HEK293 (cell line): ENCODE results near the gene OPCML.

Experiments used
- CTCF ChIA-PET: fragments of 350-600 bp; formaldehyde crosslinking; extraction: SDS; loops from one replicate; lab custom pipeline; 2021; ENCODE audit warnings: antibody characterized with exemption; lab: Yijun Ruan, JAX
- POLR2A ChIA-PET: fragments of 300-600 bp; formaldehyde crosslinking; extraction: SDS; loops from one replicate; lab custom pipeline; 2020; ENCODE audit warnings: antibody characterized with exemption, inconsistent platforms; lab: Yijun Ruan, JAX
- H3K27ac ChIP-seq: fragments of 200-500 bp; sonication (Bioruptor generic); 2 replicates; pipeline ENCODE4 v1.5.1; 2014; ENCODE audit warnings: low read depth, low read length, control low read depth, inconsistent platforms; ENCODE audit errors: extremely low read depth
- H3K36me3 ChIP-seq, 2 experiments: fragments of 200-500 bp in 1 of 2; sonication (Bioruptor generic) in 1 of 2; 1 replicate in 1 of 2; 2 replicates in 1 of 2; pipeline ENCODE4 v1.5.1; 2014 to 2017; ENCODE audit warnings: inconsistent platforms in 2 of 2, low read length in 2 of 2; ENCODE audit not compliant: control insufficient read depth in 2 of 2, insufficient read depth in 1 of 2
- H3K4me1 ChIP-seq: fragments of 200-500 bp; sonication (Bioruptor generic); 2 replicates; pipeline ENCODE4 v1.5.1; 2014; ENCODE audit warnings: mild to moderate bottlenecking, low read length, inconsistent platforms; ENCODE audit not compliant: control insufficient read depth, insufficient read depth
- H3K4me3 ChIP-seq: 2 replicates; pipeline ENCODE4 v1.5.1; 2011; ENCODE audit warnings: low read depth, mild to moderate bottlenecking, control low read depth, low read length, moderate library complexity
- H3K9me3 ChIP-seq: fragments of 200-500 bp; sonication (Bioruptor generic); 2 replicates; pipeline ENCODE4 v1.5.1; 2014; ENCODE audit warnings: low read depth, low read length, inconsistent platforms; ENCODE audit not compliant: control insufficient read depth, insufficient read depth
- GFI1B ChIP-seq: fragments of 450-650 bp; formaldehyde crosslinking; IDR thresholded peaks from 2 replicates; pipeline ENCODE4 v1.5.1; 2016; ENCODE audit warnings: missing biosample characterization, missing genetic modification characterization
- MZF1 ChIP-seq: fragments of 450-650 bp; formaldehyde crosslinking; IDR thresholded peaks from 2 replicates; pipeline ENCODE4 v1.5.1; 2017; ENCODE audit warnings: missing biosample characterization, missing genetic modification characterization, borderline replicate concordance
- SETDB1 ChIP-seq: IDR thresholded peaks from one replicate; pipeline ENCODE4 v1.6.1; 2017; ENCODE audit warnings: mild to moderate bottlenecking, low read length, moderate library complexity, mixed read lengths; ENCODE audit not compliant: insufficient read length
- SP7 ChIP-seq: fragments of 450-650 bp; formaldehyde crosslinking; IDR thresholded peaks from 2 replicates; pipeline ENCODE4 v1.5.1; 2016; ENCODE audit warnings: missing biosample characterization, missing genetic modification characterization
- YY2 ChIP-seq: fragments of 450-650 bp; formaldehyde crosslinking; IDR thresholded peaks from 2 replicates; pipeline ENCODE4 v1.5.1; 2016; ENCODE audit warnings: missing biosample characterization, missing genetic modification characterization
- ZBTB17 ChIP-seq: fragments of 450-650 bp; formaldehyde crosslinking; IDR thresholded peaks from 2 replicates; pipeline ENCODE4 v1.5.1; 2016; ENCODE audit warnings: missing biosample characterization, missing genetic modification characterization
- ZNF10 ChIP-seq: fragments of 450-650 bp; formaldehyde crosslinking; IDR thresholded peaks from 2 replicates; pipeline ENCODE4 v1.5.1; 2017; ENCODE audit warnings: missing biosample characterization, missing genetic modification characterization
- ZNF24 ChIP-seq: fragments of 450-650 bp; formaldehyde crosslinking; IDR thresholded peaks from 2 replicates; pipeline ENCODE4 v1.5.1; 2016; ENCODE audit warnings: missing biosample characterization, missing genetic modification characterization
- ZNF311 ChIP-seq: fragments of 450-650 bp; formaldehyde crosslinking; IDR thresholded peaks from 2 replicates; pipeline ENCODE4 v1.5.1; 2017; ENCODE audit warnings: missing biosample characterization, missing genetic modification characterization, borderline replicate concordance
- ZNF335 ChIP-seq: fragments of 450-650 bp; formaldehyde crosslinking; conservative IDR thresholded peaks from 2 replicates; pipeline ENCODE4 v1.5.1; 2016; ENCODE audit warnings: missing biosample characterization, missing genetic modification characterization
- ZNF354C ChIP-seq: fragments of 450-650 bp; formaldehyde crosslinking; IDR thresholded peaks from 2 replicates; pipeline ENCODE4 v1.5.1; 2016; ENCODE audit warnings: missing biosample characterization, missing genetic modification characterization, low read depth, borderline replicate concordance
- ZNF394 ChIP-seq: fragments of 450-650 bp; formaldehyde crosslinking; IDR thresholded peaks from 2 replicates; pipeline ENCODE4 v1.5.1; 2016; ENCODE audit warnings: missing biosample characterization, missing genetic modification characterization, mild to moderate bottlenecking, moderate library complexity, borderline replicate concordance
- ZNF416 ChIP-seq: fragments of 450-650 bp; formaldehyde crosslinking; IDR thresholded peaks from 2 replicates; pipeline ENCODE4 v1.5.1; 2016; ENCODE audit warnings: missing biosample characterization, missing genetic modification characterization
- ZNF433 ChIP-seq: fragments of 450-650 bp; formaldehyde crosslinking; IDR thresholded peaks from 2 replicates; pipeline ENCODE4 v1.5.1; 2016; ENCODE audit warnings: missing biosample characterization, missing genetic modification characterization, low read depth
- ZNF473 ChIP-seq: fragments of 450-650 bp; formaldehyde crosslinking; IDR thresholded peaks from 2 replicates; pipeline ENCODE4 v1.5.1; 2017; ENCODE audit warnings: missing biosample characterization, missing genetic modification characterization
- ZNF521 ChIP-seq: fragments of 450-650 bp; formaldehyde crosslinking; IDR thresholded peaks from 2 replicates; pipeline ENCODE4 v1.5.1; 2017; ENCODE audit warnings: missing biosample characterization, mild to moderate bottlenecking, missing genetic modification characterization
- ZNF624 ChIP-seq: fragments of 450-650 bp; formaldehyde crosslinking; IDR thresholded peaks from 2 replicates; pipeline ENCODE4 v1.5.1; 2017; ENCODE audit warnings: missing biosample characterization, missing genetic modification characterization
- ZNF654 ChIP-seq: fragments of 450-650 bp; formaldehyde crosslinking; IDR thresholded peaks from 2 replicates; pipeline ENCODE4 v1.5.1; 2016; ENCODE audit warnings: low read depth, missing biosample characterization, missing genetic modification characterization
- ZNF660 ChIP-seq: fragments of 450-650 bp; IDR thresholded peaks from 2 replicates; pipeline ENCODE4 v1.5.1; 2018; ENCODE audit warnings: missing biosample characterization, mild to moderate bottlenecking, missing genetic modification characterization
- ZNF747 ChIP-seq: fragments of 450-650 bp; formaldehyde crosslinking; IDR thresholded peaks from 2 replicates; pipeline ENCODE4 v1.5.1; 2016; ENCODE audit warnings: missing biosample characterization, missing genetic modification characterization
- ZNF785 ChIP-seq: fragments of 450-650 bp; formaldehyde crosslinking; IDR thresholded peaks from 2 replicates; pipeline ENCODE4 v1.5.1; 2016; ENCODE audit warnings: missing biosample characterization, missing genetic modification characterization
- TF ChIP-seq, protein P1 (sequence below): fragments of 450-650 bp; formaldehyde crosslinking; IDR thresholded peaks from 2 replicates; pipeline ENCODE4 v1.5.1; 2017; ENCODE audit warnings: missing biosample characterization, missing genetic modification characterization
- TF ChIP-seq, protein P2 (sequence below): fragments of 450-650 bp; formaldehyde crosslinking; IDR thresholded peaks from 2 replicates; pipeline ENCODE4 v1.5.1; 2016; ENCODE audit warnings: missing biosample characterization, missing genetic modification characterization
- TF ChIP-seq, protein P3 (sequence below): fragments of 450-650 bp; formaldehyde crosslinking; IDR thresholded peaks from 2 replicates; pipeline ENCODE4 v1.5.1; 2016; ENCODE audit warnings: missing biosample characterization, missing genetic modification characterization
- TF ChIP-seq, protein P4 (sequence below): fragments of 450-650 bp; formaldehyde crosslinking; IDR thresholded peaks from 2 replicates; pipeline ENCODE4 v1.5.1; 2017; ENCODE audit warnings: missing biosample characterization, missing genetic modification characterization
- TF ChIP-seq, protein P5 (sequence below): fragments of 450-650 bp; formaldehyde crosslinking; IDR thresholded peaks from 2 replicates; pipeline ENCODE4 v1.5.1; 2016; ENCODE audit warnings: missing biosample characterization, missing genetic modification characterization

The OPCML gene

DNA sequence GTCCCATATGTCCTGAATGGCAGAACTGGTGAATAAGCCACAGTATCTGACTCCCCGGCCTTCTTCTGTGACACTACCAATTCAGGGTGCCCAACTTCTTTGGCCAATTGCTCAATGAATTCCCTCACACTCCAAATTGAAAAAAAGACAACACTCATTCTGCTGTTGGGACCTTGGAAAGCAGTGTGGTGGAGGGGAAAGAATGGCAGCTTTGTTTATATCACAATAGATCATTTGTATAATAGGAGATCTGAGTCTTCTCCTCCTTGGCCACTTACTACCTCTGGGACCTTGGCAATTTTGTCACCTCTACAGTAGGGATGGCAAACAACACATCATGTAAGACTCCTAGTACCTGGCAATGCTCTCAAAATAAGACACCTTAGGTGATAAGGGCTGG, 64.6 kb downstream of the OPCML start:
- TF ChIP-seq ZNF354C (tag by site-specific recombination) (no peak), ZNF521 (tag by site-specific recombination) (no peak), ZNF24 (tag by site-specific recombination) (no peak), ZNF394 (no peak), ZNF433 (tag by site-specific recombination) (no peak), YY2 (tag by site-specific recombination) (no peak)
- TF ChIP-seq, protein P1, sequence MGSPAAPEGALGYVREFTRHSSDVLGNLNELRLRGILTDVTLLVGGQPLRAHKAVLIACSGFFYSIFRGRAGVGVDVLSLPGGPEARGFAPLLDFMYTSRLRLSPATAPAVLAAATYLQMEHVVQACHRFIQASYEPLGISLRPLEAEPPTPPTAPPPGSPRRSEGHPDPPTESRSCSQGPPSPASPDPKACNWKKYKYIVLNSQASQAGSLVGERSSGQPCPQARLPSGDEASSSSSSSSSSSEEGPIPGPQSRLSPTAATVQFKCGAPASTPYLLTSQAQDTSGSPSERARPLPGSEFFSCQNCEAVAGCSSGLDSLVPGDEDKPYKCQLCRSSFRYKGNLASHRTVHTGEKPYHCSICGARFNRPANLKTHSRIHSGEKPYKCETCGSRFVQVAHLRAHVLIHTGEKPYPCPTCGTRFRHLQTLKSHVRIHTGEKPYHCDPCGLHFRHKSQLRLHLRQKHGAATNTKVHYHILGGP (tag by site-specific recombination): no peak
- H3K9me3 ChIP-seq: no peaks in the 10 kb centered on the region
- no peak overlapping the region for H3K4me3 ChIP-seq
- H3K27ac ChIP-seq: no peak overlapping the region
- H3K36me3 ChIP-seq: no peaks in the 10 kb centered on the region
- H3K4me1 ChIP-seq: no peaks in the 10 kb centered on the region
- ChIA-PET CTCF (interaction anchor here (1.0 kb wide), 1 partner anchor 367 kb away, joined by 3 read pairs; no protein-coding TSS in a partner anchor), POLR2A (no interaction called here)

DNA sequence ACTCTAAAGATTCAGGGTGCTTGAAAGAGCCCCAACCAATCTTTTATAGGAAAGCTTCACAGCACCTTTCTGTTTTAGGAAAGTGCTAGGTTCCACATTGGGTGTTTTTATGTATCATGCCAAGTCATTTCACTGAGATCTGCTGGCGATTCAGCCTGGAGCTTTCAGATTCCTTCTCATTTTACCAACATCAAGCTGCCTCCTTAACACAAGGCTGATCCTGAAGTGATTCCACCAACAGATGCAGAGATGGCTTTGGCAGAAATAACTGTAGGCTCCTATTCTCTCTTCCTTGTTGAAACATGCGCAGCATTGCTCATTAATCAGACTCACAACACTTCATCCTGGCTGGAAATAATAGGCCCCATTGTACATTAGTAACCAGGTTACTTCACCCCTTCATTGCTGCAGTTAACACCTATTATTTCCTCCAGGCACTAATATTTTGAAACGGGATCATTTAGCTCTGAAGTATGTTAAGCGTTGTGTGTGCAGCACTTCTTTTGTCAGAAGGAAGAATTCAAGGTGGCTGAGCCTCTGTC, 89.0 kb downstream of the OPCML start:
- no peaks in the 10 kb centered on the region for H3K36me3 ChIP-seq
- H3K4me3 ChIP-seq: no peak overlapping the region
- TF ChIP-seq SETDB1 (no peak), ZBTB17 (tag by site-specific recombination) (no peak), ZNF624 (no peak), SP7 (tag by site-specific recombination) (no peak), MZF1 (tag by site-specific recombination) (no peak), GFI1B (tag by site-specific recombination) (no peak), ZNF654 (tag by site-specific recombination) (no peak), ZNF785 (tag by site-specific recombination) (no peak), ZNF10 (tag by site-specific recombination) (no peak), ZNF473 (tag by site-specific recombination) (no peak), ZNF747 (no peak), ZNF660 (no peak), ZNF335 (tag by site-specific recombination) (no peak), ZNF416 (no peak), ZNF311 (no peak)
- TF ChIP-seq, protein P2, sequence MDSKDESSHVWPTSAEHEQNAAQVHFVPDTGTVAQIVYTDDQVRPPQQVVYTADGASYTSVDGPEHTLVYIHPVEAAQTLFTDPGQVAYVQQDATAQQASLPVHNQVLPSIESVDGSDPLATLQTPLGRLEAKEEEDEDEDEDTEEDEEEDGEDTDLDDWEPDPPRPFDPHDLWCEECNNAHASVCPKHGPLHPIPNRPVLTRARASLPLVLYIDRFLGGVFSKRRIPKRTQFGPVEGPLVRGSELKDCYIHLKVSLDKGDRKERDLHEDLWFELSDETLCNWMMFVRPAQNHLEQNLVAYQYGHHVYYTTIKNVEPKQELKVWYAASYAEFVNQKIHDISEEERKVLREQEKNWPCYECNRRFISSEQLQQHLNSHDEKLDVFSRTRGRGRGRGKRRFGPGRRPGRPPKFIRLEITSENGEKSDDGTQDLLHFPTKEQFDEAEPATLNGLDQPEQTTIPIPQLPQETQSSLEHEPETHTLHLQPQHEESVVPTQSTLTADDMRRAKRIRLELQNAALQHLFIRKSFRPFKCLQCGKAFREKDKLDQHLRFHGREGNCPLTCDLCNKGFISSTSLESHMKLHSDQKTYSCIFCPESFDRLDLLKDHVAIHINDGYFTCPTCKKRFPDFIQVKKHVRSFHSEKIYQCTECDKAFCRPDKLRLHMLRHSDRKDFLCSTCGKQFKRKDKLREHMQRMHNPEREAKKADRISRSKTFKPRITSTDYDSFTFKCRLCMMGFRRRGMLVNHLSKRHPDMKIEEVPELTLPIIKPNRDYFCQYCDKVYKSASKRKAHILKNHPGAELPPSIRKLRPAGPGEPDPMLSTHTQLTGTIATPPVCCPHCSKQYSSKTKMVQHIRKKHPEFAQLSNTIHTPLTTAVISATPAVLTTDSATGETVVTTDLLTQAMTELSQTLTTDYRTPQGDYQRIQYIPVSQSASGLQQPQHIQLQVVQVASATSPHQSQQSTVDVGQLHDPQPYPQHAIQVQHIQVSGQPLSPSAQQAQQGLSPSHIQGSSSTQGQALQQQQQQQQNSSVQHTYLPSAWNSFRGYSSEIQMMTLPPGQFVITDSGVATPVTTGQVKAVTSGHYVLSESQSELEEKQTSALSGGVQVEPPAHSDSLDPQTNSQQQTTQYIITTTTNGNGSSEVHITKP: no peak
- TF ChIP-seq, protein P3, sequence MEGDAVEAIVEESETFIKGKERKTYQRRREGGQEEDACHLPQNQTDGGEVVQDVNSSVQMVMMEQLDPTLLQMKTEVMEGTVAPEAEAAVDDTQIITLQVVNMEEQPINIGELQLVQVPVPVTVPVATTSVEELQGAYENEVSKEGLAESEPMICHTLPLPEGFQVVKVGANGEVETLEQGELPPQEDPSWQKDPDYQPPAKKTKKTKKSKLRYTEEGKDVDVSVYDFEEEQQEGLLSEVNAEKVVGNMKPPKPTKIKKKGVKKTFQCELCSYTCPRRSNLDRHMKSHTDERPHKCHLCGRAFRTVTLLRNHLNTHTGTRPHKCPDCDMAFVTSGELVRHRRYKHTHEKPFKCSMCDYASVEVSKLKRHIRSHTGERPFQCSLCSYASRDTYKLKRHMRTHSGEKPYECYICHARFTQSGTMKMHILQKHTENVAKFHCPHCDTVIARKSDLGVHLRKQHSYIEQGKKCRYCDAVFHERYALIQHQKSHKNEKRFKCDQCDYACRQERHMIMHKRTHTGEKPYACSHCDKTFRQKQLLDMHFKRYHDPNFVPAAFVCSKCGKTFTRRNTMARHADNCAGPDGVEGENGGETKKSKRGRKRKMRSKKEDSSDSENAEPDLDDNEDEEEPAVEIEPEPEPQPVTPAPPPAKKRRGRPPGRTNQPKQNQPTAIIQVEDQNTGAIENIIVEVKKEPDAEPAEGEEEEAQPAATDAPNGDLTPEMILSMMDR (tag by site-specific recombination): no peak
- TF ChIP-seq, protein P4, sequence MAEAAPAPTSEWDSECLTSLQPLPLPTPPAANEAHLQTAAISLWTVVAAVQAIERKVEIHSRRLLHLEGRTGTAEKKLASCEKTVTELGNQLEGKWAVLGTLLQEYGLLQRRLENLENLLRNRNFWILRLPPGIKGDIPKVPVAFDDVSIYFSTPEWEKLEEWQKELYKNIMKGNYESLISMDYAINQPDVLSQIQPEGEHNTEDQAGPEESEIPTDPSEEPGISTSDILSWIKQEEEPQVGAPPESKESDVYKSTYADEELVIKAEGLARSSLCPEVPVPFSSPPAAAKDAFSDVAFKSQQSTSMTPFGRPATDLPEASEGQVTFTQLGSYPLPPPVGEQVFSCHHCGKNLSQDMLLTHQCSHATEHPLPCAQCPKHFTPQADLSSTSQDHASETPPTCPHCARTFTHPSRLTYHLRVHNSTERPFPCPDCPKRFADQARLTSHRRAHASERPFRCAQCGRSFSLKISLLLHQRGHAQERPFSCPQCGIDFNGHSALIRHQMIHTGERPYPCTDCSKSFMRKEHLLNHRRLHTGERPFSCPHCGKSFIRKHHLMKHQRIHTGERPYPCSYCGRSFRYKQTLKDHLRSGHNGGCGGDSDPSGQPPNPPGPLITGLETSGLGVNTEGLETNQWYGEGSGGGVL (tag by site-specific recombination): no peak
- TF ChIP-seq, protein P5, sequence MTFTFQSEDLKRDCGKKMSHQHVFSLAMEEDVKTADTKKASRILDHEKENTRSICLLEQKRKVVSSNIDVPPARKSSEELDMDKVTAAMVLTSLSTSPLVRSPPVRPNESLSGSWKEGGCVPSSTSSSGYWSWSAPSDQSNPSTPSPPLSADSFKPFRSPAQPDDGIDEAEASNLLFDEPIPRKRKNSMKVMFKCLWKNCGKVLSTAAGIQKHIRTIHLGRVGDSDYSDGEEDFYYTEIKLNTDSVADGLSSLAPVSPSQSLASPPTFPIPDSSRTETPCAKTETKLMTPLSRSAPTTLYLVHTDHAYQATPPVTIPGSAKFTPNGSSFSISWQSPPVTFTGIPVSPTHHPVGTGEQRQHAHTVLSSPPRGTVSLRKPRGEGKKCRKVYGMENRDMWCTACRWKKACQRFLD (tag by site-specific recombination): no peak
- ChIA-PET POLR2A (no interaction called here), CTCF (no interaction called here)
- H3K27ac ChIP-seq: no peak overlapping the region
- no peaks in the 10 kb centered on the region for H3K9me3 ChIP-seq
- no peaks in the 10 kb centered on the region for H3K4me1 ChIP-seq
